DMS153 (cell line): Measurements from ENCODE around the gene EZH1.

ENCODE experiments used
- DNase-seq: peaks from one replicate; lab custom pipeline; 2025; lab: John Stamatoyannopoulos, UW

The EZH1 gene

DNA sequence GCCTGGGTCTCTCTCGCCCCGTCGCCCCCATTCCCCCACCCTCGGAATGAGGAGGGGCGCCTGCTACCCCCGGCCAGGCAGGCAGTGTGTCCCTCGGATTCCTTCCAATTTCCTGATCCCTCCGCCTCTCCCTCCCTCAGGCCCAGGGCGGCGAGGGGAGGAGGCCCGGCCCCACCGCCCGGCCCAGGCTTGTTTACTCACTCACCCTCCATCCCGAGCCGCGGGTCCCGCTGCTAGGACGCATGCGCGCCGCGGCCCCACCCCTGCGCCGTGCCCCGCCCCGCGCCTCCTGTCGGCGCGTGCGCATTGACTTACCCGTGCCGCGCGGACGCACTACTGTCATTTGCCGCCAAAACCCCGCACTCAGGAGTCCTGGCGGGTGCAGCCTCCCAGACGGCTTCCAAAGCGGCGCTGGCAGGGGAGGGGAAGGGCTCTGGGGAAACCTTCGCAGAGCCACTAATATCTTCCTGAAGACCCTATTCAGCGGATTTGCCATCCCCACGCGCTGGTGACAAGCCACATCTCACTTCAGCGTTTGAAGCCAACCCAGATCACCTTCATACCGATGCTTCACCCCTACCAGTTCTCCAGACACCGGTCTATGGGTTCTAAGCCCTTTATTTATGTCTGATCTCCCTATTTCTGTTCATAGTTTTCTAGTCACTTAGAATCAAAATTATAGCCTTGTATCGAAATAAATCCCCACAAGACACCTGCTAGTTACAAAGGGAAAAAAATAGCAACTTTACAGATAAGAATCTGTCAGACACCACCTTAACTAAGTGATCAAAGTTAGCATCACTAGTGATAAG is at the start of gene EZH1:
TSS of gene EZH1 (minus strand) at position 235 of the 812 bp plus-strand sequence. CDS start 16,099 bp downstream, outside the sequence.
- DNase-seq, result peak; percentile 91

DNA sequence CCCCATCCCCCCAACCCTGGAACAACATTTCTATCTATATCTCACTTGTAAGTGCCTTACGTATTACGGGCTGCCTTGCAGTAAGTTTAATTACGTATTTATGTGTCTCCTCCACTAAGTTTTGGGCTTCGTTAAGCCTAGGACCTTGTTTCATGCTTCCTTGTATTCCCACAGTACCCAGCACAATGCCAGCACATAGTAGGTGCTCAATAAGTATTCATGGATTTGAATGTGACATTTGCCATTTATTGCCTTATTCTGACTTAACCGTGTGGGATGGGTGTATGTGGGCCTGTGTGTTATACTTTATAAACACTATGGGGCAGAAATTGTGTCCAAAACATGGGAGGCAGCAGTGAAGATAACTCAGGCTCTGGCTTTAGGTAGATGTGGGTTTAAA is 47.7 kb upstream of the EZH1 start:
- DNase-seq, result no peak

DNA sequence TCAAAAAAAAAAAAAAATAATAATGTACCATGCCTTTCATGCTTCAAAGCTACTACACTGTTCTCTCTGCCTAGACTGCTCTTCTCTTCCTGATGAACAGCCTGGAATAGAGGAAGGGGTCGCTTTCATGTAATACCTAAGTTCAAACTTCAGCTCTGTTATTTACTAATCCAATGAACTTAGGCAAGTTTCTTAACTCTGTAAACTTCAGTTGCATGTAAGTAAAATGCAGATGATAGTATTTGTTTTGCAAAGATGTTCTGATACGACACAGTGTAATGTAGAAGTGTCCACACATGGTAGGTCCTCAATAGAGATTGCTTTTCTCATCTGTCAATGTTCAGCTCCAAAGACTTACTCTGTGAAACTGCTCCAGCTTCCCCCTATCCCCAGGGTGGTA is 47.1 kb upstream of the EZH1 start:
- DNase-seq, result no peak

DNA sequence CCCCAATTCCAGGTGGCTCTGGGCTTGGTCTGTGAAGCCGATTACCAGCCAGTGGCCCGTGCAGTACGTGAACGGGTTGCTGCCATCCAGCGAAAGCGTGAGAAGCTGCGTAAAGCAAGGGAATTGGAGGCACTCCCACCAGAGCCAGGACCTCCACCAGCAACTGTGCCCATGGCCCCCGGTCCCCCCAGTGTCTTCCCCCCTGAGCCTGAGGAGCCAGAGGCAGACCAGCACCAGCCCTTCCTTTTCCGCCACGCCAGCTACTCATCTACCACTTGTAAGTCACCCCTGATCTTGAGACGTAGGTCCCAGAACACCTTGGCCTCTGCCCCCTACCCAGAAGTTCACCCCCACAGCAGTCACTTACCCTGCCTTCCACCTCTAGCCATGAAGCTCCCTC is 42.4 kb upstream of the EZH1 start:
- no peak for DNase-seq

DNA sequence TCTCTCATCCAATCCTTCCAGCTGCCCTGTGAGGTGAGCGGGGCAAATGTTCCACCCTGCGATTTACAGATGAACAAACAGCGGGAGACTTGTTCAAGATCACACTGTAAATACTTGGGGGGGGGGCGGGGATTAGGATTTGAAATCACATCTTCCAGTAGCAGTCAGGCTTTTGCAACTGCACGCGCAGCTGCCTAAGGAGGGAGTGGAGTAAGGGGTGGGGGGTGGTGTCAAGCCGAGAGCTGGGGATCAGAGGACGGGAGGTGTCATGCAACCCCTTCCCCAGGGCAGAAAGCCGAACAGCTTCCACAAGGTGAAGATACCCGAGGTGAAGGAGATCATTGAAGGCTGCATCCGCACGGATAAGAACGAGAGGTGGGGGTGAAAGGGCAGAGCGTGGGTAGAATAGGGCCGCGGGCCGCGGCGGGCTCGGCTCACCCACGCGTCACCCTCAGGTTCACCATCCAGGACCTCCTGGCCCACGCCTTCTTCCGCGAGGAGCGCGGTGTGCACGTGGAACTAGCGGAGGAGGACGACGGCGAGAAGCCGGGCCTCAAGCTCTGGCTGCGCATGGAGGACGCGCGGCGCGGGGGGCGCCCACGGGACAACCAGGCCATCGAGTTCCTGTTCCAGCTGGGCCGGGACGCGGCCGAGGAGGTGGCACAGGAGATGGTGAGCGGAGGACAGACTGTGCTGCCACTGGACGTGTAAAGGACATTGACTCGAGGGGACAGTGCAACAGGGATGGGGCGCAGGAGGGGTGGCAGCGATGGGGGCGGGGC is 40.2 kb upstream of the EZH1 start:
- DNase-seq, result no peak

DNA sequence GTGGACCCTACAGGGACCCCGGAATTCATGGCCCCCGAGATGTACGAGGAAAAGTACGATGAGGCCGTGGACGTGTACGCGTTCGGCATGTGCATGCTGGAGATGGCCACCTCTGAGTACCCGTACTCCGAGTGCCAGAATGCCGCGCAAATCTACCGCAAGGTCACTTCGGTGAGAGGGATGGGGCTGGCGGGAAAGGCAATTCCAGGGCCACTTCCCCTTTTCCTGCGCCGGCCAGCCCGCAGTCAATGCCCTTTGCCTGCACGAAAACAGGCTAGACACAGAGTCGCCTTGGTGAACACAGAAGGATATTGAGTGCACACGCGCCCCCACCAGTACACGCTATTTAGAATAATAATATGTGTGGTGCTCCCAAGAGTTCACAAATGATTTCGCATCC is 39.6 kb upstream of the EZH1 start:
- no peak for DNase-seq

DNA sequence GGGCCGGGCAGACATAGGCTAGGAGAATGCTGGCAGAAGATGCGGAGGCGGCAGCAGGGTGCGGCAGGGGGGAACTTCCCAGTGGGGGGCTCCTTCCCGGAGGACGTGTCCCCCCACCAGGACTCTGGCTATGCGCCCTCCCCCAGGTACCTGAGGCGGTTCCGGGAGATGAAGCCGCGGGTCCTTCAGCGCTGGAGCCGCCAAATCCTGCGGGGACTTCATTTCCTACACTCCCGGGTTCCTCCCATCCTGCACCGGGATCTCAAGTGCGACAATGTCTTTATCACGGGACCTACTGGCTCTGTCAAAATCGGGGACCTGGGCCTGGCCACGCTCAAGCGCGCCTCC is 38.9 kb upstream of the EZH1 start:
- no peak for DNase-seq

DNA sequence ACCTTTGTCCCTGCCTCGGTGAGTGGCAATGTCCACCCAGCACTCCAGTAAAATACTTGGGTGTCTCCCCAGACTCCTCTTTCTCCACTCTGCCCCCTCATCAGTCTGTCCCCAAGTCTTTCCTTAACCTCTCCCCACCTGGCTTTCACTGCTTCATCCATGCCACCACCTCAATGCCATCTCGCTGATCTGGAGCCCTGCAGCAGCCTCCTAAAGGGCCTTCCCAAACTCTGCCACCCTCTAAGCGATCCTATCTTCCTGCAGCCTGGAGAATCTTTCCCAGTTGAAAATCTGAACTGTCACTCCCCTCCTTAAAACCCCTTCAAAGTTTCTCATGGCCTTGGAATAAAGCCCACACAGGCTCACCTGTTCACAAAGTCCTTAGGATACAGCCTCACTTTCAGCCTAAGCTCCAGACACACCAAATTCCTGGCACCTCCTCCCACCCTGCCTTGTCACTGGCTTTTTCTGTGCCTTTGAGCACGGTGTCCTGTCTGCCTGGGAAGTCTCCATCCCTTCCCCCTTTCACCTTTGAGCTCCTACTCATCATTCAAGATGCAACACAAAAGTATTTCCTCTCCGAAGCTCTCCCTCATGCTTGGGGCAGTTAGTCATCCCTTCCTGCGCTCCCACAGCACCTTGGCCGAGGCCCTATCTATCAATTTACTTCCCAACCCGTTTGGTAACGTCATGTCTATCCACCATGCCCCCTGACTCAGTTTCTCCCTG is 38.4 kb upstream of the EZH1 start:
- no peak for DNase-seq

DNA sequence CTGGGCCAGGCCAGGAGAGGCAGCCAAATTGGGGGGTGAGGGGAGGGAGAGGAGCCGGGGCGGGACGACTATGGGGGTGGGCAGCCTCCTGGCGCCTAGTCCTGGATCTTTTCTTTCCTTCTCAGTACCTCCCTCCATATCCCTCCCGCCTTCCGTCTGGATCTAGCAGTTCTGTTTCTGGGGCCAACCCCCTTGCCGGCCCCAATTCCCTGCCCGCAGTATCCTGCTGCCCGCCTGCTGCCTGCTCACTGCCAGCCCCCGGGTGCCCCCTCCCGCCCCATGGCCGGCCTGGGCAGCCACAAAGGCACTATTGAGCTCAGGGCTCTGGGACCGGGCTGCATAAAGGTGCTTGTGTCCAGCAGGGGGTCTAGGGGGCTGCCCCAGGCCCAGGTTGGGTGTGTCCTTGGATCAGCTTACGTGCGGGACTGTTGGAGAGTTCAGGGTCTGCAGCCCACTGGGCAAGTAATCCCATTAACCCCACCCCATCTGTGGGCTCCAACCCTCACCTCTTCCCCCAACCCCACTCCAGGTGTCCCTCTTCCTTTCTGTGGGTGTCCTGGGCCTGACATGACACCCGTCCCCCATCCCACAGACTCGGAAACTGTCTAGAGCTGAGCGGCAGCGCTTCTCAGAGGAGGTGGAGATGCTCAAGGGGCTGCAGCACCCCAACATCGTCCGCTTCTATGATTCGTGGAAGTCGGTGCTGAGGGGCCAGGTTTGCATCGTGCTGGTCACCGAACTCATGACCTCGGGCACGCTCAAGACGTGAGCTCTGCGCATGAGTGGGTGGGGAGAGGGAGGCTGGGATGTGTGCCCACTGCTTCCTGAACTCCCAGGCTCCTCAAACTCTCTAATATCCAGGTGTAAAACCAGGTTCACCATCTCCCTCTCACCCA is 37.6 kb upstream of the EZH1 start:
- DNase-seq, result no peak

DNA sequence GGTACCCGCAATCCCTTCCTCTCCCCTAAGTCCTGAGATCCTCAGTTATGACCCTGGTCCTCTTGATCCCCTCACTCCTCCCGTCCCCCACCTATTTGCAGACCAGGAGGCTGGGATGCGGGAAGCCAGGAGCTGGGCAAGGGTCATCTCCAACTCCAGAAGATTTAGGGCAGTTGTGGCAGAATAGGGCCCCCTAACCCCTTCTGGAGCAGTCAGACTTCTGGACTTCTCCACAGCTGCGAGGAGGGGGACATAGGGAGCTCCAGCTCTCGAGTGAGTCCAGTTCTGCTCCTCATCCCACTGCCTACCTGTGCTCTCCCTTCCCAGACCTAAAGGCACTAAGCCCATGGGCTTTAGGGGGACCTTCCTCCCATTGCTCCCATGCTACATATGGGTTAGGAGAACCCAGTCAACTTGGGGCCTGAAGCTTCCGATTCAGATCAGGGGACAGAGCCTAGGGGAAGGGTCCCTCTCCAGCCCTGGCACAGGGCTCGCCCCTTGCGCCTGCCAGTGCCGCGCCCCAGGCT is 36.9 kb upstream of the EZH1 start:
- no peak for DNase-seq

DNA sequence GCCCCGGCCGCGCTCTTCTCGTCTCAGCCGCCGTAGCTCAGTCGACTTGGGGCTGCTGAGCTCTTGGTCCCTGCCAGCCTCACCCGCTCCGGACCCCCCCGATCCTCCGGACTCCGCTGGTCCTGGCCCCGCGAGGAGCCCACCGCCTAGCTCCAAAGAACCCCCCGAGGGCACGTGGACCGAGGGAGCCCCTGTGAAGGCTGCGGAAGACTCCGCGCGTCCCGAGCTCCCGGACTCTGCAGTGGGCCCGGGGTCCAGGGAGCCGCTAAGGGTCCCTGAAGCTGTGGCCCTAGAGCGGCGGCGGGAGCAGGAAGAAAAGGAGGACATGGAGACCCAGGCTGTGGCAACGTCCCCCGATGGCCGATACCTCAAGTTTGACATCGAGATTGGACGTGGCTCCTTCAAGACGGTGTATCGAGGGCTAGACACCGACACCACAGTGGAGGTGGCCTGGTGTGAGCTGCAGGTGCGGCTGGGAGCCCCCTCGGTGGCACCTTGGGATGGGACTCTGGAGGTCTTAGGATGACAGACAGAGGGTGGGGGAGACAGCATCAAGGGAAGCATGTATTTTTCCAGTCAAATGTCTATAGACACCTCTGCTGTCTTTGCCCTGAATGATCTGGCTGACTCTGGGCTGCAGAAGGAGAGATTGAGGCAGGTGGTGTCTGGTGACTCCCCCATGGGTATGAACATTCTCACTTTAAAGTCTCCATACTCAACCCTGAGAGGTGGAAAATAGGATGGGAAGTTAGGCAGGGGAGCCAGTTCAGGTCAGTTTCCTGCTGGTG is 36.2 kb upstream of the EZH1 start:
- DNase-seq, result no peak

DNA sequence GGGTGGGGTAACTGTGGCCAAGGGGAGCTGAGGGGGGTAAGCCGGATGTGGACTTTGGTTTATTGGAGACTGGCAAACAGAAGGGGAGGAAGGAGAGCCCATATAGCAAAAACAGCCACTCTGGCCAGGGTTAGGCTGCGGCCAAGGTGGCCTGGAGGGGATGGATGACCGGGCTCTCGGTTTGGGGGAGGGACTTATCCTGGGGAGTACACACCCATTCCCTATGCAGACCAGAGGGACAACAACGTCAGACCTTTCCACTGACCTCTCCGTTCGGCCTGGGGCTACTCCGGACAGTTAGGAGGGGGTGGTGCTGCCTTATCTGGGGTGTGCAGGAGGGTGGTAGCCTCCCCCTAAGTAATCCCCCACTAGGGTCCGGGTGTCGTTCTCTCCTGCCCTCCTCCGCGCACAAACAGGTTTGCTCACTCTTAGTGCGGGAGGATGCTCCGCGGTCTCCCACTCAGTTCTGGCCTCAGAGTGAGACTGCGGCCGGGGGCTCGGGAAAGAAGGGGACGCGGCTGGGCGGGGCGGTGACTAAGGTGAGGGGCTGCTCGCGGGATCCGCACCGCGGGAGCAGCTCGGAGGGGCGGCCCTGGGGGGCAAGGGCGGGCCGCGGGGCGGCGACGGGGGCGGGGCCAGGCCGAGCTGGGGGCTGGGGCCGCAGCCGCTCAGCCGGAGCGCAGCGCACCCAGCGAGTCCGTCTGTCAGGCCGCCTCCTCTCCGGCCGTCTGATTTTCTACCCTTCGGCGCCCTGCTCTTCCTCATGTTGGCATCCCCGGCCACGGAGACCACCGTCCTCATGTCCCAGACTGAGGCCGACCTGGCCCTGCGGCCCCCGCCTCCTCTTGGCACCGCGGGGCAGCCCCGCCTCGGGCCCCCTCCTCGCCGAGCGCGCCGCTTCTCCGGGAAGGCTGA is 35.4 kb upstream of the EZH1 start, which contains the start of gene WNK4:
TSS of gene WNK4 (plus strand) at position 675 of the 915 bp plus-strand sequence. CDS start at position 764, 89 bp downstream.
- DNase-seq, result no peak

DNA sequence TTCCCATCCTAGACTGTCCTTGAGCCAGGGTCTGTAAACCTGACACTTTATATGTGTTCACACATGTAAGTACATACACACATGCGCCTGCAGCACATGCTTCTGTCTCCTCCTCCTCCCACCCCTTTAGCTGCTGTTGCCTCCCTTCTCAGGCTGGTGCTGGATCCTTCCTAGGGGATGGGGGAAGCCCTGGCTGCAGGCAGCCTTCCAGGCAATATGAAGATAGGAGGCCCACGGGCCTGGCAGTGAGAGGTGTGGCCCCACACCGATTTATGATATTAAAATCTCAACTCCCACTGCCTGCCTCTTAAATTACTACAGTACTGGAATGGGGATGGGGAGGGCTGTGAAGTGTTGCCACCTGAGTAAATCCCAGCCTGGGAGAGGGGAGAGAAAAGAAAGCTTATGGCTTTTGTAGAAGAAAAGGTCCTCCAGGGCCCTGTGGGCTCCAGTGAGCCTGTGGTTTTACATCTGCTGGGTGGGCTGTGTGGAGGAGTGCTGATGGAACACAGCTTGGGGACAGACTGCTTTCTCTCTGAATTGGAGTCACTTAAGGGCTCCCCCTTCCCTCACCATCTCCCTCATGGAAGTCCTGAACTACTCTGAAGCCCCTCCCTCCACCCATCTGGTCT is 34.6 kb upstream of the EZH1 start:
- DNase-seq, result no peak

DNA sequence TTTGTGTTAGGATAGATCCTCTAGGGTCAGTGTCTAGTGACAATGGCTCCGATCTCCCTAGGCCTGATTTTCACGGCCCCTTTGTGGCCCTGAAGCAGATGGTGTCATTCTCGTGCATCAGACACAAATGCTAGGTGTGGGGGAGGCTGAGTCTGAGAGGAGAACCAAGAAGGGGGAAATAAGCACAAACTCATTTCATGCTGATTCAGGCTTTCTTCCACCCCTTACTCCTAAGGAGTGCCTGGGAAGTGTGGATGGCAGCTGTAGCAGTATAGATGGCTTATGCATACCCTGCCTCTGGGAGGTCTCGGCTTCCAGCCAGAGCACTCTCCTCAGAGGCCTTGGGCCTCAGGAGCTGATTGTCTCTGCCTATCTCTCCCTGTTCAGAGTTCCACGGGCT is 33.7 kb upstream of the EZH1 start:
- no peak for DNase-seq

DNA sequence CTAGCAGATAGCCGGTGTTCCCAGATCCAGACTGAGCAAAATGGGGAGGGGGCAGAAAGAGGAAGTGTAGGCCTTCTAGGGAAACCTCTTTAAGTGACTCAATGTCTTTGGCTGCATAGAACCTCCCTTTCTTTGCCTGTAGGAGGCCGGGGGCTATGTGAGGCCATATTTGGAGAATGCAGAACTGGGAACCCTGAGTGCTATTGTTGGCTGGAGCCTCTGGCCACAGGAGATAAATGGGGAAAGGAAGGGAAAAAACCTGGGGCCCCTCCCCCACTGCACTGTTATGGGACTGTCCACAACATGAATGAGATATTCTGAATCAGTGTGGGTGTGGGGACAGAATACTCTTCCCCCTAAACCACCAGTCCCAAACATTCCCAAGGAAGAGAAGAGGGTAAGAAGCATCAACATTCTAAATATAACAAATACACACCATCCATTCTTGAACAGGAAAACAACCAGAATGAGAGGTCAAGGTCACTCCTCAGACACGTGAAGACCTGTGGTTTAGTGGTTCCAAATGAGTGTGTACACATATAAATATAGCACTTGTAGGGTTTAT is 30.8 kb upstream of the EZH1 start:
- no peak for DNase-seq

DNA sequence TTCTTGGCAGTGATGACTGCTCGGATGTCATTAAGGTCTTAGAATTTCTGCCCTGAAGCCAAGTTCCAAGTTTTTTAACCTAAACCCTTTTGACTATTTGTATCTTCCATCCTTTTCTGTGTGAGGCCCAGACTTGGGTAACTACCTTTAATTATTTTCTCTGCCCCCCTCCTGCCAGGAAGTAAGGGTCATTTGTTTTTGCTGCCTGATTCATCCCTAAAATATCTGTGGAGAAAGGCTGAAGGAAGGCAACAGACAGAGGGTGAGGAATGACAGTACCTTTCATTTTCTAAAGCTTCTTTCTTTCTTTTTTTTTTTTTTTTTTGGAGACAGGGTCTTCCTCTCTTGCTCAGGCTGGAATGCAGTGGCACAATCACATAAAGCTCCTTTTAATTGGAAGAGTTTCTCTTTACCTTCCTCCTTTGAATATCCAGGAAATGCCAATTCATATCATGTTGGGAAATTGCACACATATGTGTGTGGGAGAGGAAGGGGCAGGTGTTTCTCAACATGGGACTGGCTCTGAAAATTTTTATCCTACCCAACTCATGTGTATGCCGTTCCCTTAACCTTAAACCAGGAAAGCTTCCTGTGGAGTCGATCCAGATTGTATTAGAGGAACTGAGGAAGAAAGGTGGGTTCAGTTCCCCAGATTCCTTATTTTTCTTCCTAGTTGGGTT is 29.4 kb upstream of the EZH1 start:
- DNase-seq, result no peak

DNA sequence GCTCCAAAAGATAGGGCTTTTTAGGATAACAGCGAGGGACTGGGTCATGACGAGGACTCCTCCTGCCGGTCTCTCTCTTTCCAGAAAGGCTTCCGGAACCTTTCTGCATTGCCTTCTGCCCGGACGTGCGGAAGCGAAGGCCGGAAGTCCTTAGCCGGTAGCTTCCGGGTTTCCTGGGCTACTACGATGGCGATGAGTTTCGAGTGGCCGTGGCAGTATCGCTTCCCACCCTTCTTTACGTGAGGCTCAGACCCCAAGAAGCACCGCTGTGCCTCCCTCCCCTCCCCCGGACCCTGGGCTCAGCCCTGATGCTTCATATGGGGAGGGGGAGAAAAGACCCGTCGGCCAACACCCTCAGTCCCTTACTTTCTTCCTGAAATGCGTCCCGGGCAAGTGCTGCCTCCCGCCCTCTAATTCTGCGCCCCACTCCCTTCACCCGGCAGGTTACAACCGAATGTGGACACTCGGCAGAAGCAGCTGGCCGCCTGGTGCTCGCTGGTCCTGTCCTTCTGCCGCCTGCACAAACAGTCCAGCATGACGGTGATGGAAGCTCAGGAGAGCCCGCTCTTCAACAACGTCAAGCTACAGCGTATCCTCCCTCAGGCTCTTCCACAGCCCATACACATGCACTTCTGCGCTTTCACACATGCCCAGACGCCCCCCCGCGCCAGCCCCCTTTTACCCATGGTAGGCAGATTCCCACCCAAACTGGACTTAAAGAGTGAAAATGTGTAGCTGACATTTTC is 28.6 kb upstream of the EZH1 start, which contains the start of gene VPS25:
TSS of gene VPS25 (plus strand) at position 160 of the 746 bp plus-strand sequence. CDS start at position 187, 27 bp downstream.
- peak; percentile 72 for DNase-seq
